CD4-positive, alpha-beta memory T cell (primary cell): Measurements from ENCODE around the gene KRTAP10-4. TPM values are rescaled to one million over a fixed set of nuclear protein-coding genes. Genes with fewer than 3 reads are reported as not detected.
A peak's percentile ranks its signal among the peaks of the same experiment; 100 is the strongest.

Experiments
- CTCF ChIA-PET: fragments of 350-600 bp; sonication (Branson Sonifier 250); formaldehyde crosslinking; loops from one replicate; lab custom pipeline; 2021; ENCODE audit warnings: inconsistent platforms; ENCODE audit not compliant: partially characterized antibody; lab: Charles Lee
- POLR2A ChIA-PET: fragments of 350-600 bp; sonication (Branson Sonifier 250); formaldehyde crosslinking; loops from one replicate; lab custom pipeline; 2021; ENCODE audit not compliant: partially characterized antibody; lab: Charles Lee
- DNase-seq, 5 donors: peaks; one replicate each; pipeline versions ENCODE4 v3.0.0 to v3.0.0-alpha.2; 2020 to 2022; ENCODE audit warnings: mixed read lengths in 1 of 5
- H3K27ac ChIP-seq: one replicate; pipeline ENCODE4 v1.7.0; 2013; ENCODE audit warnings: low read depth, low read length
- H3K27me3 ChIP-seq: 2 replicates; pipeline ENCODE4 v1.7.0; 2013; ENCODE audit warnings: mild to moderate bottlenecking, low read length, moderate library complexity; ENCODE audit not compliant: insufficient read depth
- H3K36me3 ChIP-seq: 2 replicates; pipeline ENCODE4 v1.7.0; 2013; ENCODE audit warnings: mild to moderate bottlenecking, low read length, moderate library complexity; ENCODE audit not compliant: insufficient read depth
- H3K4me1 ChIP-seq: 2 replicates; pipeline ENCODE4 v1.7.0; 2013; ENCODE audit warnings: mild to moderate bottlenecking, low read length, moderate library complexity; ENCODE audit not compliant: insufficient read depth
- H3K4me3 ChIP-seq, 2 donors: one replicate each; pipeline ENCODE4 v1.7.0; 2013; ENCODE audit warnings: low read length in 2 of 2, mild to moderate bottlenecking in 1 of 2
- H3K9me3 ChIP-seq, 2 donors: one replicate each; pipeline ENCODE4 v1.7.0; 2013; ENCODE audit warnings: low read length in 2 of 2, control low read depth in 1 of 2; ENCODE audit not compliant: control insufficient read depth in 1 of 2
- H3K27ac Mint-ChIP-seq, 7 donors: one replicate each; pipeline ENCODE4 v1.8.0; 2020 to 2021; ENCODE audit warnings: mixed read lengths in 7 of 7, mild to moderate bottlenecking in 6 of 7, inconsistent platforms in 3 of 7, moderate library complexity in 3 of 7
- H3K27me3 Mint-ChIP-seq, 2 donors: one replicate each; pipeline ENCODE4 v1.8.0; 2020 to 2021; ENCODE audit warnings: mixed read lengths in 2 of 2
- H3K36me3 Mint-ChIP-seq, 2 donors: one replicate each; pipeline ENCODE4 v1.8.0; 2020 to 2021; ENCODE audit warnings: mixed read lengths in 2 of 2, inconsistent platforms in 1 of 2, mild to moderate bottlenecking in 1 of 2
- H3K4me1 Mint-ChIP-seq, 4 donors: one replicate each; pipeline ENCODE4 v1.8.0; 2020 to 2021; ENCODE audit warnings: mixed read lengths in 4 of 4, mild to moderate bottlenecking in 1 of 4
- H3K4me3 Mint-ChIP-seq, 8 donors: one replicate each; pipeline ENCODE4 v1.8.0; 2020 to 2021; ENCODE audit warnings: mixed read lengths in 8 of 8, mild to moderate bottlenecking in 7 of 8, moderate library complexity in 6 of 8, inconsistent platforms in 3 of 8
- H3K9me3 Mint-ChIP-seq, 8 donors: one replicate each; pipeline ENCODE4 v1.8.0; 2020 to 2021; ENCODE audit warnings: mixed read lengths in 8 of 8, mild to moderate bottlenecking in 5 of 8, inconsistent platforms in 3 of 8, moderate library complexity in 1 of 8
- intact Hi-C: fragments of 100-400 bp; cut with micrococcal nuclease; formaldehyde crosslinking; loops from one replicate; pipeline ENCODE4 v1.15.1; 2023
- polyA plus RNA-seq, 2 donors: library from polyadenylated mRNA; unstranded; fragments of 300-500 nt; fragmentation: Illumina TruSeq; gene quantifications; one replicate each; pipeline ENCODE4 v1.2.3, GENCODE V29; 2021
- total RNA-seq, 2 experiments: library from RNA; stranded (reverse); gene quantifications; one replicate each; pipeline ENCODE4 v1.2.3, GENCODE V29; 2021

The KRTAP10-4 gene
- total and polyA plus RNA-seq, 4 experiments from 2014 or later = not detected

DNA sequence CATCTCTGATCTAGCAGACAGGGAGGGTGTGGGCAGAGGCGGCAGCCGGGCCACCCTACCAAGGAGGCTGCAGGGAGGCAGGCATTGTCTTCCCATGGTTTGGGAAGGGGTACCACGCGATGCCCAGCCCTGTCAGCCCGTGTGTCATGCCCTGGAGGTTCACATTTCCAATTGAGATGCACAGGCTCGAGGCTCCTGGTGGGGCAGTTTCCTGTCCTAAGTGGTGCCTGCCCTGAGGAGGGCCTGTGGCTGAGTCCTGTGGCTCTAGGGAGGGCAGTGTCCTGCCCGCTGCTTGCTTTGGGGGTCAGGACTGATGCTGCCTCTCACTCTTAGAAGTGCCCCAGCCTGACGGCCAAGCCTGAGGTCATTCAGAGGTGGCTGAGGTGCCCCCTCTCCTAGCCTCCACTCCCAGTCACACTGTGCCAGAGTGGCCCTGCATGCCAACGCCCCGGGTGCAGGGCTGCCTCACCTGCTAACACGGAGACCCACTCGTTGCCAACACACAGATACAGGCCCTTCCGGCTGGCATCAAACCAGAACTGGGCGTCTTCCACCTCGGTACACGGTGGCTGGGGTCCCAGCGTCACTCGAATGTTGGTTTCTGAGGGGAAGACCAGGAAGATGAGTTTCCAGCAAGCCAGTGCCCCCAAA lies 45.4 kb upstream of the KRTAP10-4 start:
- Histone ChIP-seq H3K27me3 (no peaks in the 10 kb centered on the region), H3K4me1 (no peaks in the 10 kb centered on the region), H3K9me3 (no peaks in the 10 kb centered on the region), H3K27ac (no peak overlapping the region), H3K4me3 (no peak overlapping the region), H3K36me3 (no peaks in the 10 kb centered on the region)
- Mint-ChIP-seq H3K36me3 (no peaks in the 10 kb centered on the region), H3K27me3 (peaks cover 0 to 2% of the 10 kb centered on the region in 2 donors), H3K4me1 (peaks cover 0 to 4% (median 0%) of the 10 kb centered on the region in 4 donors), H3K9me3 (no peaks in the 10 kb centered on the region), H3K4me3 (no peak overlapping the region), H3K27ac (peak overlapping the region in 1 of 7 donors; percentile 29)
- intact Hi-C loops = no loop called here
- no peak for DNase-seq
- POLR2A ChIA-PET = no interaction called here
- CTCF ChIA-PET = no interaction called here

DNA sequence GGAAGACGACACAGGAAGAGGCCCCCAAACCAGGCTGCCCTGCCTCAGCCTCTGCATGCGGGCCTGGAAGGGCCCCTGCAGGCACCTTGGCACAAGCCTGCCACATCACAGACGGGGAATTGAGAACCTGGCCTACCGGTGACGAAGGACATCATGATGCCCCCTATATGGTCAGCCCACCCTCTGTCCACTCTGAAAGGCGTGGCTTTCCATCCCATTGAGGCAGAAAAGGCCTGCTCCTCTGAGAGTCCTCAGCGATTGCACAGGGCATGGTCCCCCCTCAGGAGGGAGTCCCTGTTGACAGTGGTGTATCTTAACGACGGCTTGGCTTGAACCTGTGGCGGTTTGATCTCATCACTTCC lies 44.9 kb upstream of the KRTAP10-4 start:
- no peak for DNase-seq
- Histone ChIP-seq H3K4me3 (no peak overlapping the region), H3K9me3 (no peaks in the 10 kb centered on the region), H3K27ac (no peak overlapping the region), H3K27me3 (no peaks in the 10 kb centered on the region), H3K4me1 (no peaks in the 10 kb centered on the region), H3K36me3 (no peaks in the 10 kb centered on the region)
- Mint-ChIP-seq H3K27ac (no peak overlapping the region), H3K4me1 (peaks cover 0 to 4% (median 0%) of the 10 kb centered on the region in 4 donors), H3K9me3 (no peaks in the 10 kb centered on the region), H3K27me3 (peaks cover 0 to 2% of the 10 kb centered on the region in 2 donors), H3K36me3 (no peaks in the 10 kb centered on the region), H3K4me3 (no peak overlapping the region)
- POLR2A ChIA-PET = no interaction called here
- intact Hi-C loops = no loop called here
- CTCF ChIA-PET = no interaction called here

DNA sequence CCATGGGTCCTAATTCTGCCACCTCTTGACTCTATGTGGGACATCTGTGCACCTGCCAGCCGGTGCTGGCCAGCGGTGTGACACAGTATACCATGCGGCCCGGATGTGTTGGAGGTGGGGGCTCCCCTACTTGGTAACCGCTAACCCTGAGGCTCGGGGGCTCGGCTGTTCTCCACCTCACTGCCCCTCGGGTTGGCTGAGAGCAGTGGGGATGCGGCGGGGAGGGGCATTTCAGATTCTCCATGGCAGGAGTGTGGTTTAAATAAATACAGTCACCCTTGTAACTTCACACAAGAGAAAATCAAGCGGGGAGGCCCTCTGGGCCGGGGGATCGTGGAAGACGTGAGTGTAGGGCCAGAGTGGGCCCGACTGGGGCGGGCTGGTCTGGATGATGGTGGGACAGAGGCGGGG lies 44.5 kb upstream of the KRTAP10-4 start:
- no peak overlapping the region for H3K4me3 Mint-ChIP-seq
- no peaks in the 10 kb centered on the region for H3K36me3 Mint-ChIP-seq
- no peak overlapping the region for H3K4me3 ChIP-seq
- no peak overlapping the region for H3K27ac Mint-ChIP-seq
- intact Hi-C loops = no loop called here
- peaks cover 0 to 4% (median 0%) of the 10 kb centered on the region in 4 donors for H3K4me1 Mint-ChIP-seq
- no peaks in the 10 kb centered on the region for H3K9me3 ChIP-seq
- peaks cover 0 to 2% of the 10 kb centered on the region in 2 donors for H3K27me3 Mint-ChIP-seq
- no peak for DNase-seq
- ChIA-PET POLR2A (no interaction called here), CTCF (no interaction called here)
- H3K27ac ChIP-seq = no peak overlapping the region
- H3K27me3 ChIP-seq = no peaks in the 10 kb centered on the region
- H3K4me1 ChIP-seq = no peaks in the 10 kb centered on the region
- no peaks in the 10 kb centered on the region for H3K9me3 Mint-ChIP-seq
- H3K36me3 ChIP-seq = no peaks in the 10 kb centered on the region

DNA sequence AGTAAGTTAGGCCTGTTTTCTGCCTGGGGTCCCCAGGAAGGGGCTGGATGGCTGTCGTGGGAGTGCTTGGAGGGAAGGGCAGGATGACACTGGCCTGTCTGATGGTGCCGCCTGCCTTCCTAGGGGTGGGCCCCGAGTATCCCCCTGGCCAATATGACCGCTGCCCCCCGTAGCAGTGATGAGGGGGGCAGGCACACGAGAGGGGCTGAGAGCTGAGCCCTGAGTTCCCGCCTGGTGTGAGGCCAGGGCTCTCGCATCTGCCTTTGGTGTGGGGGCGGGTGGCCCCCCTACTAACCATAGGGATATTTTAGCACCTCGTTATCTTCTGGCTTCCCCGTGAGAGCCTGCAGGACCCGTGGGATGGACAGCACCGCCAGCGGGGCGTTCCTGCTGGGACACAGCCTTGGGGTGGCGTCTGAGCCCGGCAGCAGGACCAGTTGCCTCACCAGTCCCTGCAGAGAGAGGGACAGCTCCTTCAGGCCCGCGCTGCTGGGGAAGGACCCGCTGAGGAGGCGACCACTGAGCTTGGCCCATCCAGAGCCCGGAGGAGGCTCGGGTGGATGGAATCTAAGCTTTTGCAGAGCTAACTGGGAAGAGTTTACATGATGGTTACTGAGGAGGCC lies 43.9 kb upstream of the KRTAP10-4 start:
- no peaks in the 10 kb centered on the region for H3K9me3 ChIP-seq
- H3K4me1 ChIP-seq = no peaks in the 10 kb centered on the region
- Mint-ChIP-seq H3K4me3 (no peak overlapping the region), H3K9me3 (no peaks in the 10 kb centered on the region), H3K27ac (no peak overlapping the region), H3K27me3 (peaks cover 0 to 2% of the 10 kb centered on the region in 2 donors), H3K36me3 (no peaks in the 10 kb centered on the region), H3K4me1 (peaks cover 0 to 4% (median 0%) of the 10 kb centered on the region in 4 donors)
- no peaks in the 10 kb centered on the region for H3K27me3 ChIP-seq
- no peak overlapping the region for H3K27ac ChIP-seq
- ChIA-PET POLR2A (no interaction called here), CTCF (no interaction called here)
- no peaks in the 10 kb centered on the region for H3K36me3 ChIP-seq
- DNase-seq = peak in 1 of 5 donors; percentile 19
- intact Hi-C loops = no loop called here
- H3K4me3 ChIP-seq = no peak overlapping the region

DNA sequence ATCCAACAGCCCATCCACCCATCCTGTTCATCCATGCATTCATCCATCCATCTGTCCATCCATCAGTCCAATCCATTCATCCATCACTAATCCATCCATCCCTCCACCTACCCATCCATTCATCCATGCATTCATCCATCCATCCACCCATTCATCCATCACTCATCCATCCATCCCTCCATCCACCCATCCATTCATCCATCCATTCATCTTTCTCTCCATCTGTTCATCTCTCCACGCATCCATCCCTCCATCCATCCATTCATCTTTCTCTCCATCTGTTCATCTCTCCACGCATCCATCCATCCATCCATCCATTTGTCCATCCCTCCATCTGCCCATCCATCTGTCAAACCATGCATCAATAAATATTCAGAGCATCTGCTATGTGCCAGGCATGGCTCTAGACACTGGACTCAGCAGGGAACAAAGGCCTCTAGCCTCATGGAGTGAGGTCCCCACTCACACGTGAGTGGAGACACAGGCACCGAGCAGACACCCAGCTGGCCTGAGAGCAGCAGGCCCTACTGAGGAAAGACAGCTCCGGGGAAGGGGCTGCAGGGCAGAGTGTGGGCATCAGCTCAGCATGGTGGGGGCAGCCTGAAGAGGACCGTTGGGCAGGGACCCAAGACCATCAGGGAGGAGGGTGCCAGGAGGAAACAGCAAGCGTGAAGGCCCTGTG lies 43.2 kb upstream of the KRTAP10-4 start:
- H3K27ac Mint-ChIP-seq = peak overlapping the region in 2 of 7 donors; percentile 67 to 82
- H3K36me3 Mint-ChIP-seq = no peaks in the 10 kb centered on the region
- peaks cover 0 to 4% (median 0%) of the 10 kb centered on the region in 4 donors for H3K4me1 Mint-ChIP-seq

DNA sequence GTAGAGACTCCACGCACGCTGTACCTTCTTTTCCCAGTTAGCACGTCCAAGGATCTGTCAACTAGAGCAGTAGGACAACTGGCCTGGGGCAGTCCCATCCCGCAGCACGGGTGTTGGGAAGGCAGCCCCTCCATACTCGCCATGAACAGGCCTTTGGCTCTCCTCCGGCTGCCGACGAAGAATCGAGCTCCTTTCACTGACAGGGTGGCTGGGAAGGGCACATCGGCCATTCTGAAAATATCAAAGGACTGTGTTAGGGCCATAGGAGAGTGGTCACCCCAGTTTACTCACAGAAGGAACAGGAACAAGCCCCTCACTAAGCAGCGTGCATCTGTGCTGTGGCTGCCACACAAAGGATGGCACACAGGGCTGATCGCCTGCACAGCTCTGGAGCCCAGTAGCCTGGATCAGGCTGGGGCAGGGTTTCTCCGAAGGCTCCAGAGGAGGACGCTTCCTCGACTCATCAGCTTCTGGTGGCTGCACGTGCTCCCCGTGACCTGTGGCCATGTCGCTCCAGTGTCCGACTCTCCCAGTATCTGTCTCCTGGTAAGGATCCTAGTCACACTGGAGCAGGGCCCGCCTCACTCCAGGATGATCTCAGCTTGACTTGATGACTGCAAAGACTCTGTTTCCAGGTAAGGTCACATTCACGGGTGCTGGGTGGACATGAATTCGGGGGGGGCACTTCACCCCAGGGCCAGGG lies 42.5 kb upstream of the KRTAP10-4 start:
- no peak overlapping the region for H3K27ac ChIP-seq
- no peaks in the 10 kb centered on the region for H3K9me3 ChIP-seq
- intact Hi-C loops = no loop called here
- ChIA-PET POLR2A (no interaction called here), CTCF (interaction anchor here (0.9 to 1.0 kb wide), 2 partner anchors 21 to 212 kb away, joined by 3 read pairs; no protein-coding TSS in a partner anchor)
- no peak for DNase-seq
- no peaks in the 10 kb centered on the region for H3K36me3 ChIP-seq
- no peak overlapping the region for H3K4me3 ChIP-seq
- H3K27me3 Mint-ChIP-seq = peaks cover 0 to 2% of the 10 kb centered on the region in 2 donors
- no peak overlapping the region for H3K4me3 Mint-ChIP-seq
- H3K27me3 ChIP-seq = no peaks in the 10 kb centered on the region
- H3K4me1 ChIP-seq = no peaks in the 10 kb centered on the region
- H3K36me3 Mint-ChIP-seq = no peaks in the 10 kb centered on the region
- H3K4me1 Mint-ChIP-seq = peaks cover 0 to 4% (median 0%) of the 10 kb centered on the region in 4 donors
- H3K9me3 Mint-ChIP-seq = no peaks in the 10 kb centered on the region
- H3K27ac Mint-ChIP-seq = no peak overlapping the region

More for the DNA sequence above, 43.2 kb upstream of the KRTAP10-4 start:
- Histone ChIP-seq H3K9me3 (no peaks in the 10 kb centered on the region), H3K36me3 (no peaks in the 10 kb centered on the region), H3K4me1 (no peaks in the 10 kb centered on the region), H3K27me3 (no peaks in the 10 kb centered on the region), H3K4me3 (no peak overlapping the region), H3K27ac (no peak overlapping the region)
- POLR2A ChIA-PET = no interaction called here
- peak in 1 of 5 donors; percentile 29 for DNase-seq
- intact Hi-C loops = no loop called here
- no peaks in the 10 kb centered on the region for H3K9me3 Mint-ChIP-seq
- no peak overlapping the region for H3K4me3 Mint-ChIP-seq
- peaks cover 0 to 2% of the 10 kb centered on the region in 2 donors for H3K27me3 Mint-ChIP-seq
- CTCF ChIA-PET = interaction anchor here (0.9 kb wide), 1 partner anchor 212 kb away, joined by 3 read pairs; no protein-coding TSS in a partner anchor
